Erythroblast (primary cell): Measurements from ENCODE around the gene MBOAT7.

Source experiments
- GATA1 ChIP-seq: IDR thresholded peaks from 2 replicates; pipeline ENCODE4 v1.6.1; 2011; ENCODE audit warnings: low read depth, mild to moderate bottlenecking, control low read depth, low read length, moderate library complexity
- POLR2A ChIP-seq: IDR thresholded peaks from 2 replicates; pipeline ENCODE4 v1.6.1; 2011; ENCODE audit warnings: mild to moderate bottlenecking, low read length

DNA sequence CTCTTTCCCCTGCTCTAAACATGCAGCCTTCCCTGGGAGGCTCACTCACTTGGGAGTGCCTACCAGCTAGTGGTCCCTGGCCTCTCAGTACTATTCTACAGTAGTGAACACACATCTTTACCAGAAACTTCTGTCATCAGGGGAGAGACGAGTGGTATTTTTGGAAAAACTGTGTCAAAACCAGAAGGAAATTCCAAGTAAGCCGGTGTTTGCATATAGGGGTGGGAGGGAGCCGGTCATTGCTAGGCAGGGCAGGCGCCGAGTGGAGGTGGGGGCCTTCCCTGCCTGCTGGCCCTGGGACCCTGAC is 18.2 kb upstream of the MBOAT7 start:
- TF ChIP-seq POLR2A (no peak), GATA1 (no peak)
